GM21447 (cell line): ENCODE results near the gene RACGAP1.
"Not testable (repeated sequence)": the region's sequence is repeated elsewhere in the genome, so short reads cannot be mapped to it uniquely, and the experiment has no call there.

Source experiments
- ATAC-seq: cut with Tn5 transposase; IDR thresholded peaks from one replicate; pipeline ENCODE4 v1.9.1; 2021; ENCODE audit not compliant: unreplicated experiment

RACGAP1 gene

DNA sequence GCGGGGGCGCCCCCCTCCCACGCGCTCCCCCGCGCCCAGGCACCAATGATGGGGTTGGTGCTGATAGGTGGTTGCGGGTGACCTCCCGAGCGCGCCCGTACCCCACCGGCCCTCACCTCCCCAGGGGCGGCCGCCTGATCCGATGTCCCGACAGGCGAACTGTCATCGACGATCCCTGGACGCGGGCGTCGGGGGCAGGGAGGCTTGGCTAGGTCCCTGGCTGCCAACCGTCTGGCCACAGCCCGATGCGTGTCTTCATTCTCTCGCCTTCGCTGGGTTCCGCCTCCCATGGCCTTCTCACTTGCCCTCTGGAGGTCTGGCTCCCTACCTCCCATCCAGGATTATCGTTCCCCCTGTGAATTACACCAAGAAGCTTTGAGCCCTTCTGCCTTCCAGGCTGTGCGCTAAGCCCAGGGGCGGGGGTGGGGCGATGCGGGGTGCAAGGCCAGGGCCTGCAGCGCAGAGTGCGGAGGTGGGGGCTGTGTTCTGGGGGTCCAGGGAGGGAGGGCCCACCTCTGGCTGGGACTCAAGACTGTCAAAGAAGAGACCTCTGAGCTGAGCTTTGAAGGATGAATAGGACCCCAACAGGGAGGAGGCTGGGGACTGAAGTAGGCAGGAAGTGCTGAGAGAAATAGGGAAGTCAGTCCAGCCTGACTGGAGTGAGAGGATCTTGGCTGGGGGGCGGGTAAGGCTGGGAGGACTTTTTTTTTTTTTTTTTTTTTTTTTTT, 7.7 kb upstream of the RACGAP1 start:
- ATAC-seq: no peak

DNA sequence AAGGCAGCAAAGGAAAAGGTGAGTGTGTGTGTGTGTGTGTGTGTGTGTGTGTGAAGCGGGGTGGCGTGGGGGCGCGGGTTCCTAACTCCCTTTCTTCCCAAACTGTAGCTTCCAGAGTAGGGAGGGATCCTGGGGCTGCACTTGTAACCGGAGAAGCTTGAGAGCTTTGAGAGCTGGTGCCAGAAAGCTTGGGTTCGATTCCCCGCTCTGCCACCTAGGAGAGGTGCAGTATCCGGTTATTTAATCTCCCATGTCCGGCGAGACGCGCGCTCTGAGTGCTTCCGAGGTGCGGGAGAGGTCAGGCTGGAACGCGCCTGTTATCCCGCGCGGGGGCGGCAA, 7.2 kb upstream of the RACGAP1 start:
- ATAC-seq: no peak

DNA sequence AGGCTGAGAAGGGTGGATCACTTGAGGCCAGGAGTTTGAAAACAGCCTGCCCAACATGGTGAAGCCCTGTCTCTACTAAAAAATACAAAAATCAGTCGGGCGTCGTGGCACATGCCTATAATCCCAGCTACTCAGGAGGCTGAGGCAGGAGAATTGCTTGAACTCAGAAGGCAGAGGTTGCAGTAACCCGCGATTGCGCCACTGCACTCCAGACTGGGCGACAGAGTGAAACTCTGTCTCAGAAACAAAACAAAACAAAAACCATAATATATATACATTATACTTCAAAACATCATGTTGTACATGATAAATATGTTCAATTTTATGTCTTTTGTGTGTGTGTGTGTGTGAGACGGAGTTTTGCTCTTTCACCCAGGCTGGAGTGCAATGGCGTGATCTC, 5.2 kb upstream of the RACGAP1 start:
- not testable (repeated sequence) for ATAC-seq

DNA sequence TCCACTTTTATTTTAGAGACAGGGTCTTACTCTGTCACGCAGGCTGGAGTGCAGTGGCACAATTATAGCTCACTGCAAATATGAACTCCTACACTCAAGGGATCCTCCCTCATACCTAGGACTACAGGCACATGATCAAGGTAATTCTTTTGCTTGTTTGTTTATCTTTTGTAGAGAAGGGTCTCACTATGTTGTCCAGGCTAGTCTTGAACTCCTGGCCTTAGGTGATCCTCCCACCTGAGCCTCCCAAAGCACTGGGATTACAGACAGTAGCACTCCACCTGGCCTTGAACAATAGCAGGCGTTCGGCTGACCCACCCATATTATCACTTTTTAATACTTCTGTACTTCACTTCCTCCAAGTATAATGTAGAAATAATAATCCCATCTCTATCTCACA, 1.4 kb upstream of the RACGAP1 start:
- ATAC-seq: no peak

DNA sequence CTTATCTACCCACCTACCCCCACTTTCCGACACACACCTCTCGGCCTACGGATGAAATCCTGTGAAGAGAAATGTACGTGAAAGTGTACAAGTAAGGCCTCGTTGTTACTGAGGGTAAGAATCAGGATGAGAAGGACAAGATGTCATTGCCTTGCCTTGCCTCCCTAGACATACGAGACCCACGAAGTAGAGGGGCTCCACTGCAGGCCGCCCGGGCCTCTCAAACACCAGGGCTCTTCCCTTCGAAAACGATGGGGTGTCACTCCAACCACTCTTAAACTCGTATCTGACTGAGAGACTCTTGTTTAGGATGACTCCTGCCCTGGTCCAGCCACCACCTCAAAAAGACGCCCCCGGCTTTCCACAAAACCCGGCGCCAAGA, 498 bp downstream of the RACGAP1 start:
- peak; percentile 30 for ATAC-seq

DNA sequence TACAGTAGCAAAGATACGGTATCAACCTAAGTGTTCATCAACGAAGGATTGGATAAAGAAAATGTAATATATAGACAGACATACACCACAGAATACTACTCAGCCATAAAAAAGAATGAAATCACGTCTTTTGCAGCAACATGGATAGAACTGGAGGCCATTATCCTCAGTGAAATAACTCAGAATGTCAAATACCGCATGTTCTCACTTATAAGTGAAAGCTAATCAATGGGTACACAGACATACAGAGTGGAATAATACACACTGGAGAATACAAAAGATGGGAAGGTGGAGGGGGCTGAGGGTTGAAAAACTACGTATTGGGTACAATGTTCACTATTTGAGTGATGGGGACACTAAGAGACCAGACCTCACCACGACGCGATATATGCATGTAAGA, 1.1 kb downstream of the RACGAP1 start:
- no peak for ATAC-seq

DNA sequence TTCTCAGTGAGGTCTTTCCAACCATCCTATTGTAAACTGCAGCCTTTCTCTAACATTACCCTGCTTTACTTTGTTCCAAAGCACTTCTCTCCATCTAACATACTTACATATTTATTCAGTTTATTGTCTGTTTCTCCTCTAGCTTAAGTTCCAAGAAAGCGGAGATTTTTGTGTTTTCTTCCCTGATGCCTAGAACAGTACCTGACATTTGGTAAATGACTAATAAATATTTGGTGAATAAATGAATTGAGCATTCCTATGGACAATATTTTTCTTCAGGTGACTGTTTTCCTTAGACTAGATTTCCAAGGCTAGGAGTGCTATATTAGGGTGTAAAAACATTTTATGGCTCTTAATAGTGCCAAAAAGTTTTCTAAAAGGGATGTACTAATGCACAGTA, 2.4 kb downstream of the RACGAP1 start:
- ATAC-seq: no peak

DNA sequence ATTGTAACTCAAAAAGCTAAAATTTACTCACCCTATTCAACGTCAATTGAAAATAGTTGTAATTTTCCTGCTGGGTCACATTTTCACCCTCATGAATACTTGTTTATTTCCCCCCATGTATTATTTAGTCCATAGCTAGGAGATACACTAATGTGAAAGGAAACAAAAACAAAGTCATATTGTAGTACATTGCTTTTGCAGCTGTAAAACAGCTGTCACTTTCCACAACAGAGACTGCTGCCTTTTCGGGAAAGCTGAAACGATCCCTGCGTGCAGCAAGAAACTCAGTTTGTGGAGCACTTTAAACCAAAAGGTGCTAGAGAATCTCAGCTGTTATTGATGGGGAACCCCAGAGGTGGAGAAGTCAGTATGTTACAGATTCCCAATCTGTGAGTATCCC, 4.3 kb downstream of the RACGAP1 start:
- no peak for ATAC-seq

DNA sequence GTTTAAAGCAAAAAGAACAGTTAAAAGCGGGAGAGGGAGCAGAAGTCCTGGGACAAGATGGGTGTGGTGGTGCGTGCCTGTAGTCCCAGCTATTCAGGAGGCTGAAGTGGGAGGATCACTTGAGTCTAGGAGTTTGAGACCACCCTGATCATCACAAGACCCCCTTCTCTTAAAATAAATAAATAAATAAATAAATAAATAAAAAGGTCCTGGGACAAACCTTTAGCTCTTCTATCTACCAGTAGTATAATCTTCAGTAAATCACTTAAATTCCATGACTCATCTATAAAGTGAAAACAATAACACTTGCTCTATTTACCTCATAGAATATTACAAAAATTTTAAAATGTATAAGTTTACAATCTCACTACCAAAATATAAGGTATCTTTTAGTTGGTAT, 5.8 kb downstream of the RACGAP1 start:
- ATAC-seq: no peak

DNA sequence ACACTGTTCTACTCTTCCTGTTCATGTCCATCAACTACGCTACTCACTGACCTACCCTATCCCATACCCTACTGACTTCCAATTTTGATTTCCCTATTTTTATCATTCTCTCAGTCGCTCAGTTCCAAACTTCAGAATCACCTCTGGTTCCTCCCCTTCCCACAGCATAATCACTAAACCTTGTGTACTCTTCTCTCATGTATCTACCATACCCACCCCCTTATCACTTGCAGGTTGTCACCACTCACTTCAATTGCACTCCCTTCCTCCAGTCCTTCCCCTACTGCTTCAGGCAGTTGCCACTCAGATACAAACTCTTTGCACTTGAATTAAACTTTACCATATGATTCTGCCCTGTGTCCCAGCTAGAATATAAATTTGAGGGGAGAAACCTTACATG, 6.3 kb downstream of the RACGAP1 start:
- no peak for ATAC-seq

DNA sequence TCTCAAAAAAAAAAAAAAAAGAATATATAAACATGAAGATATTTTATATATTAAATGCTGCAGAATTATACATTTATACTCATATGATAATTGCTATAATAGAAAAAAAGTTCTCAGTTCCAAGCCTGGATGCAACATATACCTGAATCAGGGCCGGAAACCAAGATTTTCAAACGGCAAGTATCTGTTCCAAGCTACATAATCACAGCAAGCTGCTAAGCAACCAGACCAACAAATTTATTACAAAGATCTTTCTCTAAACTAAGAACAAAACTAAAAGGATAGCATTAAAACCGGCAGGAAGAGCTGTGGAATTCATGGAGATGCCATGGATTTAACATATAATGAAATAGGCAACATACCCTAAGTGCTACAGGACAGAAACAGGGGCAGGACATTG, 7.1 kb downstream of the RACGAP1 start:
- ATAC-seq: no peak

DNA sequence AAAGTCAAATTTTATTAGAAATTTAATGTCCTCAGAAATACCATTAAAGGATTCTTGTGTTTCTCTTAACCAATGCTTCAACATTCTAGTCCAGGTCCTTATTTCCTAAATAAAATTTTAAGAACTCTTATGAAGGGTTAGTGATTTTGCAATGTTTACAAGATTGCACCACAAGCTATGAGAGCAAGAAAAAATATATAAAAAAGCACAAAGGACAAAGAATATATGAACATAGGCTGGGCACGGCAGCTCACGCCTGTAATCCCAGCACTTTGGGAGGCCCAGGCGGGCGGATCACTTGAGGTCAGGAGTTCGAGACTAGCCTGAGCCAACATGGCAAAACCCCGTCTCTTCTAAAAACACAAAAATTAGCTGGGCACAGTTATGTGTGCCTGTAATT, 7.7 kb downstream of the RACGAP1 start:
- ATAC-seq: no peak

DNA sequence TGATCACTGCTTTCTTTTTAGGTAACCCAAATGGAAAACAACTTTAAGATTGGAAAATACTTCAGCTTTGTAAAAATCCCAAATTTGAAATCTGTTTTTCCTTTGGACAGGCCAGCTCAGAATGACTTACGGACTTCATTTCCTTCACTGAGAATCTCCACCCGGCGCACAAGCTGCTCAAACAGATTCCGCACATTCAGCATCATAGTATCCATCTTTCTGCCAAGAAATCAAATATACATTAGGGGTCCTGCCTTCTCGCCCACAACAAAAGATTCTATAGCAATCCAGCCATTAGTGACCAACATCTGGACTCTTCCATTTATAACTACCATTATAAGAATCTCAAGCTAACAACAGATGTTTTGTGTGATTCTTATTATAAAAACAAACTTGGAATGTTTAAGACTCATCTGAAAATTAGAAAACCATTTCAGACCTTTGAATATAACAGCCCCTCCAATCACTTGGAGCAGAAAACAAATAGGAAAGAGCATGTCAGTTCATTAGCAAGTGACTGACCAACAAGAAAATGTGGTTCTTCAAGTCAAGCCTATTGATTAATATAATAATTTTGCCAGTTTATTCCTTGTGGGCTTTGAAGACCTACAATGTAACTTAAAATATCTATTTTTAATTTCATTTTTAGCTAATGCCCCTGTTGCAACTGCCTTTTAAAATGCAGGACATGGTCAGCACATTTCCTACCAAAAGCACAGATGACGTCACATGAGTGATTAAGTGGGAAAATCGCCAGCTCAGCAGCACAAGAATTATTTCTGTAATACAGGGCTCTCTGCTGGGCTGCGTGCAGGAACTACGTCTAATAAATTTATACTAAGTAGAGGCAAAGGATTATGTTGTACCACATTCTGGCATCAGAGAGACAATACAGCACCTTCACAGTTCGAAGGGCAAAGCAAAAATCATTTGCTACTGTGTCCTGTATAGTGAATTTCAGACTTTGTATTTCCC, 8.5 kb downstream of the RACGAP1 start:
- no peak for ATAC-seq

DNA sequence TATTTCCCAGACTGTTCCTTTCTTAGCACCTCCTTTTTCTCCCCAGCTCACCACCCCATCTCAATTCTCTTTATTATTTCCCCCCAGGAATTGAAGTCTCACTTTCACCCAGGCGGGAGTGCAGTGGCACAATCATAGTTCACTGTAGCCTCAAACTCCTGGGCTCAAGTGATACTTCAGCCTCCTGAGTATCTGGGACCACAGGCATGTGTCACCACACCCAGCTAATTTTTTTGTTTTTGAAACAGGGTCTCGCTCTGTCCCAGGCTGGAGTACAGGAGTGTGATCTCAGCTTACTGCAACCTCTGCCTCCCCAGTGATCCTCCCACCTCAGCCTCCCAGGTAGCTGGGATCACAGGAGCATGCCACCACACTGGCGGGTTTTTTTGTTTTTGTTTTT, 11.0 kb downstream of the RACGAP1 start:
- ATAC-seq: no peak

DNA sequence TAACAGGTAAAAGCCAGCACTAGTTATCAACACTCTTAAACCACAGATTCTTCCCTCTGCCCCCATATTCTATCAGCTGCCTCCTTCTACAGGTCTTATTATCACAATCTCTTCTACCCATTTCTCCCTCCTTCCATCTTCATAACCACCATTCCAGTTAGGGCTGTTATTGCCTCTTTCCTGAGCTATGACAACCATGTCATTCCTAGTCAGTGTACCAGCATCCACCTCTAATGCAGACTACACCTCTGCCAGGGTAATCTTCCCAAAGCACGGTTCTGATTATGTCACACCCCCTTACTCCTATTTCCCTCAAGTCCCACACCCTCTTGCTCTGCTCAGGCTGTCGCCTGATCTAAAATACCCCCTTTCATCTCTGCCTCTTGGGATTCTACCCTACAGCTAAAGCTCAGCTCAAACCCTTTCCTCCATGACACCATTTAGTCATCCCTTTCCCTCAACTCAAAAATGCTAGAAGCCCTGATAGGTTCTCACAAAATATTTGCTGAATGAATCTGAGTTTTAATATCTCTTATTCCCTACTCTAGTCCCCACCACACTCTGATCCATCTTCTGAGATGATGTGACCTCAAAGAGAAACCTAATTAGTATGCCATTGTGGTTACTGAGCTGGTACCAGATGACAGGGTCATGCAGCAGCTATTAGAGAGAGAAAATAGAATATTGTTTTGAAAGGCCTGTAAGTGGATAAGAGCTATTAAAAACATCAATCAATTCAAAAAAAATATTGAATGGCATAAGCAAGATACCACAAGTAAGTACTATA, 11.7 kb downstream of the RACGAP1 start:
- no peak for ATAC-seq

DNA sequence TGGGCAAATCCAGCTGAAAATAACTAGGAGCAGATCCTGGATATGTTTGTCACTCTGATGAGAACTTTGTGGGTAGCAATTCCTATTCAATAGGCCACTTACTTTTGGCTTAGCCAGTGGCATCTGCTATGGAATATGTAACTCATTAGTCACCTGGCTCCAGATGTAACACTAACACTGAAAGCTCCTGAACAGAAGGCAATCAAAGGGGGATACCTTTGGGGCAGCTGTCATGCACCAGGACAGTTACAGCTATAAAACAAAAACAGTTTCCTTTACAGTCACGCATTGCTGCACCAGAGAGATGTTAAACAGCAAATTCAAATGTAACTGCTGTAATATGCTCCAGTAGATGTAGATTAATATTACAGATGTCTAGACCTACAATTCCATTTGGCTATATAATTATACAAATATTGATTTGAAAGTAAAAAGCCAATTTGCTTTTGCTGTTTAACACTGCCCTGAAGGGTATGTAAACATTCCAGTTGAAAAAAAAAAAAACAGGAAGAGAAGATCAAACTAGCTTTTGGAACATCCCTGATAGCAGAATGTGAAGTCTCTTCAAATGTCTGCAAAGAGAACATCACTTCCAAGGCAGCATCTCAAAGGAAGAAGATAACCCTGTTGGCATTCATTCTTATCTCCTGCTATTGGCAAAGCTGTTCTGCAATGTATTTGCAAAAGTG, 18.4 kb downstream of the RACGAP1 start:
- ATAC-seq: peak; percentile 58

DNA sequence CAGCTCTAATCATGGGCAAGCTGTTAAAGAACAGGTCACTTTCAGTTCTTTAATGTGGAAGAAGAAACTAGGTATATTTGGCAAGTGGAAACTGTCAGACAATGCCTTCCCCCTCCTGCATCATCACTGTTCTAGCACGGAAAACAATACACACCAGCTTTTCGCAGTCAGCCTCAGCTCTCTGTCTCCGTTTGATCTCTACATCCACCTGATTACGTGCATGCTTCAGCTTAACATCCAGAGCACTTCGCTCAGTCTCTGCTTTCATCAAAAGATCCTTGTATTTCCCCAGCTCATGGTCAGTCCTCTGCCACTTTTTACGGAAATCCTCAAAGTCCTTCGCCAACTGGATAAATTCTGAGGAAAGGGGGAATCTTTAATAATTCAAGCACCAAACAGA, 19.0 kb downstream of the RACGAP1 start:
- no peak for ATAC-seq

DNA sequence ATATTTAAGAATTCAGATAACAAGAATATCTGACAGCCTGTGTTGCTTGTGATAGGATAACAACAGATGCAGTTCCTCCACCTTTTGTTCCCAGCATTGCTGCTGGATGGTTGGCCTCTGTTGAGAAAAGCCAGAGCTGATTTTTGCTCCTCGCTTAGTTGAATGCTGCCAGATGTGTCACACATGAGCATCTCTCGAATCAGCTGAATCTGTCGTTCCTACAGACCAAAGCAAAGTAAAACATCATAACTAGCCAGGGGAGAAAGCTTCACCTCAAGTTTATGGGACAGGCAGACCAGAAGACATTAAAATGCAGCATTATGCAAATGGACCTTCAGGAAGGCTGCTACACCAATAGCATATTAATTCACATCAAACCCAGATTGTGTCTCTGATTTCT, 20.1 kb downstream of the RACGAP1 start:
- ATAC-seq: no peak

DNA sequence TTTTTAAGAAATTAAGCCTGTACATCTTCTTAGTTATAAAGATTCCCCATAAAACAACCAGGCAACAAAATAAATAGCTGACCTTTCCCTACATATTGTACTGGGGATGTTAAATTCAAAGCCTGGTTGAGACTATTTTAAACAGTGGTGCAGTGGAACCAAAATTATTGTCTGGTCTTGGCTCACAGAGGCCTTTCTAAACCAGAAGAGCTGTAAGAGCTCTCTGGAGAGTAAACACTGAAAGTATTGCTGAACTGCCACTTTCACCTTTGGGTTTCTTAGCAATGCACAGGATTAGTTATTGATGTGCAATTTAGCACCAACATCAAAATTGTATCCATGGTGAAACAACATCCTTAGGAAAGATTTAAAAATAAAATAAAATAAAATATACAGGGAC, 20.6 kb downstream of the RACGAP1 start:
- no peak for ATAC-seq

DNA sequence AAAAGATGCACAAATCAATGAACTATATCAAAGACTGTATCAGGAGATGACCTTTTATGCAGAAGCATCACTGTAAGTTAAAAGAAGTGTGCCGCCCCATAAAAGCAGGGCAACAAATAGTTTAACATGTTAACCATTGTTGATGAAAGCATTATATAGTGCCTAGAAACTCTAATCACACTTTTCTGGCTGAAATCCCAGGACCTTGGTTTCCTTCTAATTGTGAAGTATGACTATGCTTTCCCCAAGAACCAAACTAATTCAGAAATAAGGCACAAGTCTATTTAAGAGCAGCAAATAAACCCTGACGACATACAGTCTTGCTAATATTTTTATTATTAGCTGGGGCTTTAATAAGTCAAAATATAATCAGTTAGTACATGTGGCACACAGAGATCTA, 21.7 kb downstream of the RACGAP1 start:
- ATAC-seq: no peak

DNA sequence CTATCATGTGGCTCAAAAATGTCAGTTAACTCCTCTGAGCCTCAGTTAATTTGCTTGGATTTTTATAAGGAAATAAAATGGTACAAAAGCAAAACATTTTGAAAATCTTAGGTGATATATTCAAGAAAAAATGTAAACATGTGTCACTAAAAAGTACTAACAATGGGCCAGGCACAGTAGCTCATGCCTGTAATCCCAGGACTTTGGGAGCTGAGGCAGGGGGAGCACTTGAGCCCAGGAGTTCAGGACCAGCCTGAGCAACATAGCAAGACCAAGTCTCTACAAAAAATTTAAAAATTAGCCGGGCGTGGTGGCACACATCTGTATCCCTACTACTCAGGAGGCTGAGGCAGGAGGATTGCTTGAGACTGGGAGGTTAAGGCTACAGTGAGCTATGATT, 26.8 kb downstream of the RACGAP1 start:
- no peak for ATAC-seq
